ENCODE results near the gene IER5. TPM values are rescaled to one million over a fixed set of nuclear protein-coding genes. Genes with fewer than 3 reads are reported as not detected.

IER5 gene
- polyA plus RNA-seq, 1 donor from 2014 or later = 8.4 TPM

GRCh38 chr1:181106022-181106312, 17.5 kb downstream of the IER5 start:
- Histone ChIP-seq H3K9me2 (ENCODE audit: insufficient read depth, low read length) (no peaks in the 10 kb centered on the region), H3K9me3 (ENCODE audit: low read length) (no peaks in the 10 kb centered on the region), H3K79me2 (replicated peaks; ENCODE audit: insufficient read depth, low read length) (peaks cover 7% of the 10 kb centered on the region), H3K4me2 (ENCODE audit: low read length) (no peak overlapping the region), H3K4me3 (ENCODE audit: low read length) (peak overlapping the region; percentile 65), H3K27me3 (ENCODE audit: insufficient read depth, low read depth, low read length) (no peaks in the 10 kb centered on the region), H4K20me1 (ENCODE audit: insufficient read depth) (no peaks in the 10 kb centered on the region), H2AFZ (ENCODE audit: low read depth, low read length) (peak overlapping the region; percentile 17), H3K36me3 (ENCODE audit: insufficient read depth, low read length) (no peaks in the 10 kb centered on the region), H3K27ac (ENCODE audit: low read length) (peak overlapping the region; percentile 63), H3K9ac (ENCODE audit: low read length) (peak overlapping the region; percentile 70), H3F3A (ENCODE audit: insufficient read depth, low read length, poor library complexity, severe bottlenecking) (peaks cover 6% of the 10 kb centered on the region)
- TF ChIP-seq EZH2 (IDR thresholded peaks at IDR 0.05; ENCODE audit: borderline replicate concordance, insufficient read depth, low read length, poor library complexity, severe bottlenecking) (no peak), TAF1 (IDR thresholded peaks at IDR 0.05; ENCODE audit: low read depth) (no peak), MXI1 (conservative IDR thresholded peaks at IDR 0.05; ENCODE audit: poor library complexity, severe bottlenecking) (no peak)
- TF ChIP-seq, protein P1, sequence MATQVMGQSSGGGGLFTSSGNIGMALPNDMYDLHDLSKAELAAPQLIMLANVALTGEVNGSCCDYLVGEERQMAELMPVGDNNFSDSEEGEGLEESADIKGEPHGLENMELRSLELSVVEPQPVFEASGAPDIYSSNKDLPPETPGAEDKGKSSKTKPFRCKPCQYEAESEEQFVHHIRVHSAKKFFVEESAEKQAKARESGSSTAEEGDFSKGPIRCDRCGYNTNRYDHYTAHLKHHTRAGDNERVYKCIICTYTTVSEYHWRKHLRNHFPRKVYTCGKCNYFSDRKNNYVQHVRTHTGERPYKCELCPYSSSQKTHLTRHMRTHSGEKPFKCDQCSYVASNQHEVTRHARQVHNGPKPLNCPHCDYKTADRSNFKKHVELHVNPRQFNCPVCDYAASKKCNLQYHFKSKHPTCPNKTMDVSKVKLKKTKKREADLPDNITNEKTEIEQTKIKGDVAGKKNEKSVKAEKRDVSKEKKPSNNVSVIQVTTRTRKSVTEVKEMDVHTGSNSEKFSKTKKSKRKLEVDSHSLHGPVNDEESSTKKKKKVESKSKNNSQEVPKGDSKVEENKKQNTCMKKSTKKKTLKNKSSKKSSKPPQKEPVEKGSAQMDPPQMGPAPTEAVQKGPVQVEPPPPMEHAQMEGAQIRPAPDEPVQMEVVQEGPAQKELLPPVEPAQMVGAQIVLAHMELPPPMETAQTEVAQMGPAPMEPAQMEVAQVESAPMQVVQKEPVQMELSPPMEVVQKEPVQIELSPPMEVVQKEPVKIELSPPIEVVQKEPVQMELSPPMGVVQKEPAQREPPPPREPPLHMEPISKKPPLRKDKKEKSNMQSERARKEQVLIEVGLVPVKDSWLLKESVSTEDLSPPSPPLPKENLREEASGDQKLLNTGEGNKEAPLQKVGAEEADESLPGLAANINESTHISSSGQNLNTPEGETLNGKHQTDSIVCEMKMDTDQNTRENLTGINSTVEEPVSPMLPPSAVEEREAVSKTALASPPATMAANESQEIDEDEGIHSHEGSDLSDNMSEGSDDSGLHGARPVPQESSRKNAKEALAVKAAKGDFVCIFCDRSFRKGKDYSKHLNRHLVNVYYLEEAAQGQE (IDR thresholded peaks at IDR 0.05; ENCODE audit: borderline replicate concordance) = no peak

- no peaks in the 10 kb centered on the region for H3K9me3 ChIP-seq (ENCODE audit: low read length)
- no peak overlapping the region for H3K27ac ChIP-seq (ENCODE audit: low read length)
- no peak overlapping the region for H3K4me2 ChIP-seq (ENCODE audit: low read length)
- no peaks in the 10 kb centered on the region for H3K9me2 ChIP-seq (ENCODE audit: insufficient read depth, low read length)
- no peak overlapping the region for H3K4me3 ChIP-seq (ENCODE audit: low read length)
- no peak overlapping the region for H2AFZ ChIP-seq (ENCODE audit: low read depth, low read length)
- no peak overlapping the region for H3K9ac ChIP-seq (ENCODE audit: low read length)
- no peaks in the 10 kb centered on the region for H4K20me1 ChIP-seq (ENCODE audit: insufficient read depth)
- TF ChIP-seq SMC3 (conservative IDR thresholded peaks at IDR 0.05; ENCODE audit: poor library complexity) (no peak), EP300 (conservative IDR thresholded peaks at IDR 0.05; ENCODE audit: poor library complexity, severe bottlenecking) (no peak), EZH2 (IDR thresholded peaks at IDR 0.05; ENCODE audit: borderline replicate concordance, insufficient read depth, low read length, poor library complexity, severe bottlenecking) (no peak), MXI1 (conservative IDR thresholded peaks at IDR 0.05; ENCODE audit: poor library complexity, severe bottlenecking) (no peak), POLR2AphosphoS5 (IDR thresholded peaks at IDR 0.05) (no peak), TAF1 (IDR thresholded peaks at IDR 0.05; ENCODE audit: low read depth) (no peak), CTCF (IDR thresholded peaks at IDR 0.05; ENCODE audit: poor library complexity, severe bottlenecking) (no peak), RAD21 (conservative IDR thresholded peaks at IDR 0.05) (no peak)
- TF ChIP-seq, protein P1 (IDR thresholded peaks at IDR 0.05; ENCODE audit: borderline replicate concordance) = no peak
- H3F3A ChIP-seq (ENCODE audit: insufficient read depth, low read length, poor library complexity, severe bottlenecking) = peaks cover 6% of the 10 kb centered on the region
- peaks cover 7% of the 10 kb centered on the region for H3K79me2 ChIP-seq (replicated peaks; ENCODE audit: insufficient read depth, low read length)
- H3K36me3 ChIP-seq (ENCODE audit: insufficient read depth, low read length) = no peaks in the 10 kb centered on the region
- H3K27me3 ChIP-seq (ENCODE audit: insufficient read depth, low read depth, low read length) = no peaks in the 10 kb centered on the region
Observed at GRCh38 chr1:181106479-181106878, 18.0 kb downstream of the IER5 start.
